Glomerular visceral epithelial cell (primary cell): ENCODE measurements around the gene CDC7.

Experiments used
- DNase-seq: peaks from one replicate; pipeline ENCODE4 v3.0.0-alpha.2; 2016; ENCODE audit errors: extremely low spot score

The CDC7 gene

DNA sequence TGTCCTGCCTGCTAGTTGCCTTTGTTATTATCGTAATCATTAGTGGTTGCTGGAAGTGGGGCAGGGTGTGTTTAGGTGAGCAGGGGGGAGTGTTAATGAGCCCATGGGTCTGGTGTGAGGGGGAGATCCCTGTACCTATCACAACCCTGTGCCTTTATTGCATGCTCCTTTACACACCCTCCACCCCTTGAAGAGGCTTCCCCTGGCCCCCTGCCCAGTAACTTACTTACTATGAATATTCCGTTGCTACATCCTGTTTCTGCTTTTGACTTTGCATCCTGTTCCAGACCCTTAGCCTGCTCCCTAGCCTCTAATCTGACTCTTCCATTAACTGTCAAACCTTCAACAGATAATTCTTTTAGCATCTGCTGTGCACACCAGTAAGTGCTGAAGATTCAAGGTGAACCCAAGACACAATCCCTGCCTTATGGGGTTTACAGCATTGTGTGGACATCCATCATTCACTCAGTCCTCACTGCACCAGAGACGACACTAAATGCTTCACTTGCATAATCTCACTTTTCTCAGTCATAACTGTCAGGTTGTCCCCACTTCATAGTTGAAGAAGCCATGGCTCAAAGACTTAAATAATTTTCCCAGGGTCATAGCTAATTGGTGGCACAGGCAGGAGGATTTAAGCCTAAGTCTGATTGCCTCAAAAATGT is 47.9 kb downstream of the CDC7 start:
- no peak for DNase-seq

DNA sequence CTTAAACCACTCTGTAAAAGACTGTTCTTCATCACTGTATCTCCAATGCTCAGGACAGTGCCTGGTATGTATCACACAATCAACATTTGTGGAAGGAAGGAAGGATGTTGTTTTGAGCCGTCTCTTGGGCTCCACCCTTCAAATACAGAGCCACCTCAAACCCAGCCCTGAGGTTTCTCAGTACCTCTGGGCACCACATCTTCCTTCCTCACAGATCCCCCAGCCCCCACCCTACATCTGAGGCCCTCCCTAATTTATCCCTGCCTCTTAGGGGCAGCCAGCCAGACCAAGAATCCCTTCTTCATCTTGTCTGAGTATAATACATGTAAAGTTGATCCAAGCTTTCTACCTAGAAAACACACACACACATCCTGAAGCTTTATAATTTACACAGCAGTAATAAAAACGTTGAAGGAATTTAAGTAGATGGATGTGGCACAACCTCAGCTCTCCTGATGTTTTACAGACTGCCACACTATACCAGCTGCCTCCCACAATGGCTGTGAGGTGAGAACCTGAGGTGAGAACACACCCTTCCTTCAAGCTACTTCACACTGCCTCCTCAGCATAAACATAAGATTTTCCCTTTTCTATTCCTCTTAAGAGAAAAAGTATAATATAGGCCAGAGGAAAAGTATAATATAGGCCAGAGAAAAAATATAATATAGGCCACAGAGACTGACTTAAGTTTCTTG is 48.5 kb downstream of the CDC7 start:
- no peak for DNase-seq

DNA sequence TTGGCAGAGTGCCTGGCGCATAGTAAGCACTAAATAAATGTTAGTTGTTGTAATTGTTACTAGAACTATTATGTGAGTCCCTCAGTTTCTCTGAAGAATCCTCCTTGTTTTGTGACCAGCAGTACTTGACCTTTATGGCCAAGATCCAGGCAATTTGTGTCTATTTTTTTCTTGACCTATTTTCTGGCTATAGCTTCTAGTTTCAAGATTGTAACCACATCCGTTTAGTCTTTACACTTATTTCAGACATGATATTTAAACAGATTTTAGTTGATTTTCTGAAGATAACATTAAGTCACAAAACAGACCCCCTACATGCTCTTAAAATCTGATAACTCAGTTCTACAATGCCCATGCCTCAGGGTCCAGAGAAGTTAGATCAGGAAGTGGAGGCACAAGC is 50.3 kb downstream of the CDC7 start:
- DNase-seq: no peak

DNA sequence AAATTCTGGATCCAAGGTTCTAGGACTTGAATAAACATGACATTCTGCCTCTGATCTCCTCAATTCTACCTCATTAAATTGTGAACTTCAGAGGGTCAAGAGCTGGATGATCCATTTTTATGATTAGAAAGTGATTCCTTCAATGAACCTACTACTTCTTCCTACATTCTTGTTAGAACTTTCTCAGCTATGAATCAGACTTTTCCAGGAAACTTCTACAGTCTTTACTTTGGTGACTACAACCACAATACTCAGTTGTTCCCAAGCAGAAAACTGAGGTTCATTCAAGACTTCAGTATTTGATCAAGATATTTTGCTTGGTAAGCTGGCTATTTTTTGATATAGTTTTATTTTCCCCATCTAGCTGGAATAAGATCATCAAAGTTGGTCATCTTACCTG is 51.4 kb downstream of the CDC7 start:
- no peak for DNase-seq

DNA sequence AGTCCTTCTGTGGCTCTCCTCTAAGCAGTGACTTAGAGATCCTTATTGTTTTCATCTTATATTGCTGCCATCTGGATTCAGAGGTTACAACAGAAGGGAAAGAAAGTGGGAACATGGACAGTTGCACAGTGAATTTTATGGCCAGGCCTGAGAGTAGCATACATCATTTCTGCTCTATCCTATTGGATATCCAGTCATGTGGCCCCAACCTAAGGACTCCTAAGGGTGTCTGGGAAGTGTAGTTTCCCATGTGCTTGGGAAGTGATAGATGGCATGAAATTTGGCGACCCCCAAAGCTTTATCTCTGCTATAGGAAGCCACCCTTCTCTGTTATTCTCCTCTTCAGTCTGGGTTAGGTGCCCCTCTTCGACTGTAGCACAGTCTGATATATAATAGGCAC is 51.9 kb downstream of the CDC7 start:
- DNase-seq: no peak

DNA sequence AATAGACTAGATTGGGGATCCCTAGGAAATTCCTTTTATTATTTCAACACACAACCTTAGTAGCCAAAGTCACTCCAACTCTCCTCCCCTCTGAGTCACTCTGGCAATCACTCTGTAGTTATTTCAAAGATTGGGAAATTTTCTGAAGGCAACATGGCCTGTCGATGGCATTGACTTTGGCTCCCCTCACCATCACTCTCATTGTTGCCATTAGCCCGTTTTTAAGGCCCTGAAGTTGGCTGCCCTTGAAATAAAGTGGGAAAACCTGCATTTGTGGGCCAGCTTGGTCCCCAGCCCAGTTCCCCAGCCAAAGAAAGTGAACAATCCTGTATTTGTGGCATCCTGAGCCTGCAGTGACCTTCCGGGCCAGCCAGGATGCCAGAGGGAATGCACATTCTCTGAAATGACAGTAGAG is 52.5 kb downstream of the CDC7 start:
- DNase-seq: no peak

DNA sequence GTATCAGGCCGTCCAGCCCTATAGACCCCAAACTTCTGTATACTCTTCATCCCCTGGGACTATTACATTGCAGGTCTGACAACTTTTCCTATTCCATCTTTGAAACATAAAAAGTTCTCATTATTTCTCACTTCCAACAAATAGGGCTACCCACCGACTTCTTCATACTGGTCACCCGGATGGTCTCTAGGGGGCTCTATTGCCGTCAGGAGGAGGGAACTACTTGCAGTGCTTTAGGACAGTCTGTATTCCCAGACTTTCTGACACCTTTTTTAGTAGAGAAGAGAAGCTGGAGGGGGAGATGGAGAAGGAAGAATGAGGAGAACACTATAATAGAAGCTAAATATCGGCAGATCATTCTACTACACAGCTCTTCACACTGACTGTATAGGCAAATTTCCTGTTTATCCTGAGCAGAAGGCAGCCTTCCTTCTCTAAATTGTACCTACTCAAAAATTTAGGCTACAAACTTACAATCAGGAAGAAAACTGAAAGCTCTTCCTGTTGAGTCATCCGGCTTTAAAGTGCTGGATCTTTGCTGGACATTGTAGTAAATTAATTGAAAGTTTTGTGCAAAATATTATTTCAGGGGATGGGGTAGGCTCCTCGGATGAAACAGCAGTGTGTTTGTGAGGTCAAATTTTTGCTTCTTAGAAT is 54.6 kb downstream of the CDC7 start:
- DNase-seq: no peak

DNA sequence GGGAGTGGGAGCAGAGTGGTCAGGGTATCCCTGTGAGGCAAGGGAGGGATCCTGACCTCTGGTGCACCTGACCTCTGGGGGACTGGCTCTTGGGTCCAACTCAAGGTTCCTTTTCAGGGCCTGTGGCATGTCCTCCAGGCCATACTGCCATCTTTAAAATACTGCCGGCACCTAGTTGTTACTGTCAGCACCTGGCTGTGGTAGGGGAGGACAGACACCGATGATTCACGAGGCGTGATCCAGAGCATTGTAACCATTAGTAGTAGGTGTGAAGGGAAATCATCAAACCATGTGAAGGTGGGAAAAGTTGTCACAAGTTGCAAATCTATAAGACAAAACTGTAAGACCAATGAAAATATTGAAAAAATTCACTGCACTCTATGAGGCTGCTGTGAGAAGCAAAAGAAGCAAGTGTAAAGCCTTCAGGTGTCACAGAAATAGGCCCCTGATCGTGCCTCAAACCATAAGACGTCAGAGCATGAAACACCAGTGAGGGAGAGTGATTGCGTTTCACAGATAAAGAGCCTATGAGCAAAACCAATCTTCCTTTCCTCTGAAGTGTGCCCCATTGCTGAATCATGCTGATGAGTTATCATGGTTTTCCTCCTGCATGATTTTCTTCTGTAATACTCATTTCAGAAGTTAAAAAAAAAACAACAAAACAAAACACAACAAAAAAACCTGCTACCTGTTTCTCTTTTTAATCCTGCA is 55.3 kb downstream of the CDC7 start:
- peak; percentile 23 for DNase-seq

DNA sequence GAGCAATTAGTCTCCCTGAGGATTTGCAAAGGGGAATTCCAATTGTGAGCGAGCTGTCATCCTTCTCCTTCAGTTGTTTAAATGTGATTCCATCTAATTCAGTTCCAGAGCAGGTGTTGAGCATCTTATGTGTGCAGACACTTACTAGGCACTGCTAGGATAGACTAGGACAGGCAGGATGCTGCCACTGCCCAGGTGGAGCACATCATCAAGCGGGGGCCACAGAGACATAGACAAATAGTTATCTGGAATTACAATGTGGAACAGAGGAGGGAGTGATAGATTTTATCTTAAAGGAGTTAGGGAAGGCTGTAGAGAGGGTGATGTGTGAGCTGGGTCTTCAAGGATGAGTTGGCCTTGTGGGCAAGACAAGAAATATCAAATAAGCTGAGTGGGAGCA is 55.9 kb downstream of the CDC7 start:
- no peak for DNase-seq

DNA sequence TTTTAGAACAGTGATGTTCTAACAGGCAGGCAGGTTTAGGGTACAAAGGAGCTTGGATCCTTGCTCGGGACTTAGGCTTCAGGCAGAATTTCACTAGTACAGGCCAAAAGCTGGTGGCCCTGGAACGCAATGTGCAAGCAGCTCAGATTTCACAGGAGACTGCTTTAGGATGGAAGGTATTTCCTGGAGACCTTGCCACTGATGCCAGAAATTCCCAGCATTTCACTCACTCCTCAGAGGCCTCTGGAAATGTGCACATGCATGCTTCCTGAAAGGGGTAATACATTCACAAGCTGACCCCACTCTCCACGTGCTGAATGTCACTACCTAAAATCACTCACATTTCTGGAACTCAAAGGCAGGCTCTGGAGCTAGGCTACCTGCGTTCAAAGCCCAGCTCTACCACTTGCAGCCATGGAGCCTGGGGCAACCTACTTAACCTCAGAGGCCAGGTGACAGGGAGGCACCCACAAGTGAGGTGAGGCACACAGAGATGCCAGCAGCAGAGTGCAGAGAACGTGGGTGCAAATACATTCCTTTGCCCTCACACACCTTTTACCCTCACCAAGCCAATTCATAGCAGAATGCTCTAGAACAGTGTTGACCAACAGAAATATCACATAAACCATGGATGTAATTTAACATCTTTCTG is 56.5 kb downstream of the CDC7 start:
- peak; percentile 17 for DNase-seq

DNA sequence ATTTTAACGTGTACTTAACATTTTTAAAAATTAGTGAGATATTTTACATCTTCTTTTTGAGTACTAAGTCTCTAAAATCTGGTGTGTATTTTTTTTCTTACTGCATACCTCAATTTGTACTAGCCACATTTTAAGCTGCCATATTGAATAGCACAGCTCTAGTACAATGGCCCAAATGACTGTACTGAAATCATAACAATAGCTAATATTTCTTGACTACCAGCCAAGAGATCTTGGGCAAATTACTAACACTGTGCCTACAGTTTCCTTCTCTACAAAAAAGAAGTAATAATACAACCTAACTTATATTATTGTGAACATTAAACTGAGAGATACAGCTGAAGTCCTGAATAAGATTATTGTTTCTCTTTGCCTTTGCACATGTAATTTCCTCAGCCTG is 57.2 kb downstream of the CDC7 start:
- no peak for DNase-seq

DNA sequence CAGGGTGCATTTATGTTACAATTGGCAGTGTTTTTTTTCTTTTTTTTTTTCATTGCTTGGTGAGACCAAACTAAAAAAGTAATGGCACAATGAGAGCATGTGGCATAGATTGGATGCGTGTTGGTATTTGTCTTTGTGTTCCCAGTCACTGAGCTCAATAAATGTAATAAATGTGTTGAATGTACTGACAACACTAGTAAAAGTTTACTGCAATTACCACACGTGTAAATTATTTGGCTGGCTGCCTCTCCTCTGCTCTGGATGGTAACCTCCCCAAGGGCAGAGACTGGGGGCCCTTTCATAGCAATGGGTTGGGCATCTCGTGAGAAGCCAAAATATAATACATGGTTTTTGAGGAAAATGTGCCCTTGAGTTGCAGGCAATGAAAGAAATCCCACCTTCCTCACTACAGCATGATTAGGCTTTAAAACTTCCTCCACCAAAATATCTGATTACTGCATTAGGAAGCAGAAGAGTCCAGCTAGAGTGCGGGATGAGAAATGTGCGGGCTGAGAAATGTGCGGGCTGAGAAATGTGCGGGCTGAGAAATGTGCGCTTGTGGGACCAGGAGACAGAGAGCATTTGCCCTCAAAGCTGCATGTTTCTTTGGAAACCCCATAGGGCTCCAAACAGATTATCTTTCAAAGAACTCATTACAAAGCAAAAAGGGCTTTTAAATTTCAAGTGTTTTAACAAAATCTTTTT is 58.5 kb downstream of the CDC7 start:
- no peak for DNase-seq

DNA sequence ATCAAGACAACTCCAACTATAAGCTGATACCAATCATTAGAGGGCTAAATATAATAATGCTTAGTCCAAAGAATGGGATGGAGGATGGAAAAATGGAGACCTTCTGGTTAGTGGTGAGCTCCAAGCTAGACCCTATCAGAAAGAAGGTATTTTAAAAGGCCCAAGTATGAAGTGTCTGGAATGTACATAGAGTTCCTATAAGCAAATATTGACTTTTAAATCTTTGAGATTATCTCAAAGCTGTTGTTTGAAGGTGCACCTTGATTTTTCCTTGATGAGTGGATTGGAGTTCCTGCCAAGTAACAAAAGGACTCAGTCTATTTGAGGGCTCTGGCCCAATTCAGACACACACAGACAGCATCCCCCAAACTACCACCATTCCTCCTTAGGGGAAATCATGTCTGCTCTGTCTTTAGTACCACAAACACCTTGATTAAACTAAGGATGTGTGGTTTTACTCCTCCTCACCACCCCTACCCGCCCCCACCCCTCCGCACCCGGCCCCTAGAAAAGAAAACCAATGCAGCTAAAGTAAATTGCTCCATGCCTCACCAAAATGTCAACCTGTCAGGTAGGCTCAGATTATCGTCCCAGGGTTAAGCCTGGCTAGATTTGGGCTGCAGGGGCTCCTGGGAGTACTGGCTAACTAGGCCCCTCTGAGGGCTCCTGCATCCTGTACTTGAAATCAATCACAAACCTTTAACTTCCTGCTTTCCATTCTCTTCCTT is 59.4 kb downstream of the CDC7 start:
- DNase-seq: no peak

DNA sequence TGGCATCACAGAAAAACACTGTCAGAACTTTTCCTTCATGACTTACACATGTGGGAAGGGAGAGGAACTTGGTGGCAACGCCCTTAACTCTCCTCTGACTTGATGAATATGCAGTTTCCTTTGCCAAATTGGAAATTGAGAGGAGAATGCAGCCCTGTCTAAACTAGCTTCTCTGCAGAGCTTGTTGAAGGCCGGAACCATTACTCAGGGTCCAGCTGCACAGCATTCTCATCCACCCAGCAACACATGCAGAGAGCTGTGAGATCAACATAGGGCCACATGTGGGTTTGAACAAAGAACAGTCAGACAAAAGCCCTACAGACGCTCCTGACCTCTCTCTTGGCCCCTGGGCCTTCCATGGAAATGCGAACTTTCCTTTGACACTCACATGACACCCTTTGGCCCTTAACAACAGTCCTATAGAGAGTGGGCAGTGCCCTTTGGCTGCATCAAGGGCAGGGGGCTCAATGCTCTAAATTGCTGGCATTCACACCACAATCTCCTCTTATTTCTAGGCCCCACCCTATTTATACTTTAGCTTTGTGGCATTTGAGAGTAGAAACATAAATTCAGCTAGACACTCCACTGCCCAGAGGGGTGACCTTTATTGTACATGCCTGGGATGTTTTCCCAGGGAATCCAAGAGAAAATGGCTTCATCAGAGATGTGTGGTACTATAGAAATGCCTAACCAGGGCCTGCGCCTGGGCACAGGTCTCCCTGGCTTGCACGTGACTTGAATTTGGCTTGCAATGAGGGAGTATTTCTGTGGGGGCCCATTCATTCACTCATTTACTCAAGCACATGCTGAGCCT is 64.4 kb downstream of the CDC7 start:
- no peak for DNase-seq

DNA sequence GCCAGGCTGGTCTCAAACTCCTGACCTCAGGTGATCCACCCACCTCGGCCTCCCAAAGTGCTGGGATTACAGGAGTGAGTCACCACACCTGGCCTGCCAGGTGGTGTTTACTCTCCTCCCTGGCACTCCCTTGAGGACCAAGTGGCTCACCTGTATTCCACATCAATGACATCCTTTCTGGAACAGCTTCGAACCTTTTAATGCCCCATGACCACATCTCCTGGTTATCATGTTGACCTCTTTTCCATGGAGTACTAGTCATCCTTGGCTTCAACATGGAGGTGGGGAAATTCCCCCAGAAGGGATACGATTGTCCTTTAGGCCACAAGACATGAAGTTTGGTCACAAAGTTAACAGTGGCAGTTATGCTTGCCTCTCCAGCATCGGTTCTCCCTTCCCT is 66.9 kb downstream of the CDC7 start:
- DNase-seq: no peak

DNA sequence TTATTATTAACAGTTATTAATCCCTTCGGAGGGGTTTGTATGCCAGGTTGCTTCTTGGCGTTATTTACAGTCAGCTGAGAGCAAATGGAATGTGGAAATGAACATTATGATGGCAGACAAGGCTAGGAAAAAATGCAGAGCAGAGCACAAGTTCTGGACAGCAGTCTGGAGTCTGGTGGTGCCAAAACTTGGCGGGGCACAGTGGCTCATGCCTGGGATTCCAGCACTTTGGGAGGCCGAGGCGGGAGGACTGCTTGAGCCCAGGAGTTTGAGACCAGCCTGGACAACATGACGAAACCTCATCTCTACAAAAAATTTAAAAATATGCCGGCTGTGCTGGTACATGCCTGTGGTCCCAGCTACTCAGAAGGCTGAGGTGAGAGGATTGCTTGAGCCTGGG is 67.6 kb downstream of the CDC7 start:
- no peak for DNase-seq

DNA sequence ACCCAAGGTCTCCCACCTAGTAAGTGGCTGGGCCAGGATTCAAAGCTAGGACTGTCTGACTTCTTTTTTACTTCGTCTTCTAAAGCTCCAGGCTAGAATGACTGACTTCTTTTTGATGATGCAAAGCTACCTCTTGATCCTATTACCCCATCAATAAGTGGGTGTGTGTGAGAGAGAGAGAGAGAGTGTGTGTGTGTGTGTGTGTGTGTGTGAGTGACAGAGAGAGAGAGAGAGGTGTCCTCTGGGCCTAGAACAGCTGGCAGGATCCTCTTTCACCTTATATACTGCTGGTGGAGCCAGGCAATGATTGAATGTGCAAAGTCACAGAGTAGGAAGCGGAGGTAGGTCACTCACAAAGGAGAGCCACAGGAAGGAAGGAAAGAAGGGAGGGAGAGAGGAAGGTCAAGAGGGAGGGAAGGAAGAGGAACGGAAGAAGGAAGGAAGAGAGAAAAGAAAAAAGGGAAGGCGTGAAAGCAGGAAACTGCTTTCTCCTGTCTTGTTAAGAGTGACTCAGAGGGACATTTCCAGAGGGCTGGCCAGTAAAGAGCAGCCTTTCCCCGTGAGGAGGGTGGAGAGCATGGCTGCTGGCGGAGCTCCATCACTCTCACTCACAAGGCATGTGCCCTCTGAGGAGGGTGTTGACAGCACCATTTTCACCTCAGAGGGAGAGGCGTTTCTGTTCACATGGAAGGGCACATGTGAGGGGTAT is 68.9 kb downstream of the CDC7 start:
- DNase-seq: peak; percentile 90

DNA sequence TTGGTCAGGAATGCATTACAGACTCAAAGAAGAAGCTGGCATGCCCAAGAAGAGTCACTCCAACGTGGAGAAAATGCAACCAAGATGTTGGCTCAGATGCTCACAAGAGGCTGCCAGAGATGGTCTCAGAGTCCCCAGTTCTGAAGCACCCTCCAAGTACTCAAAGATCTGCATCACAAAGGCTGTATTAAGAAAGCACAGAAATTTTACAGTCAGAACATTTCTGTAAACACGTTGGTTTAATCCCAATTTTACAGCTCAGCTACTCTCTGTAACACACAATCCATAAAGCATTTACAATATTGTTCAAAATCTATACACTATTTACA is 69.4 kb downstream of the CDC7 start:
- DNase-seq: no peak

DNA sequence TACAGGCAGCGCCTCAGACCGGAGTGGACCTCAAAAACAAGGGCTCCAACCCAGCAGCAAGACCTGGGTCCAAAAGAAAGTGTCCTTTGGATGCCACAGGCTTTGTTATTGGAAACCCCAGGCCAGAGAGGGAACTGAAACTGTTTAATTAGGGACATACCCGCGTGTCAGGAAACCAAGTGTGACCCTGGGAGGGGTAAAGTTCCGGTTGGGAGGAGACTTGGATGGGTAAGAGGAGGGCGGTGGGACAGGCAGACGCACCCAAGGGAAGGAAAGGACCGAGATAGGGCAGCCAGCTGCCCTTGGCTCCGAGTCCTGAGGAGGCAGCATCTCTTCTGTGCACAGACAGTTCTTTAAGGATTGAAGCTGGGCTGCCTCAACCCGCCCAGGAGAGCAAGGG is 71.4 kb downstream of the CDC7 start:
- DNase-seq: no peak
